HG03280 (cell line): ENCODE results near the gene ZNF768.

Source experiments
- ATAC-seq: cut with Tn5 transposase; IDR thresholded peaks from one replicate; pipeline ENCODE4 v1.9.1; 2021; ENCODE audit warnings: mild to moderate bottlenecking, moderate library complexity; ENCODE audit not compliant: unreplicated experiment

The ZNF768 gene

GRCh38 chr16:30526137-30526822 is at the start of gene ZNF768:
TSS of gene ZNF768 (minus strand) at chr16:30526566. CDS start at chr16:30526413, 153 bp downstream.
- peak; percentile 19 for ATAC-seq

- ATAC-seq = no peak
Measured at GRCh38 chr16:30574678-30575077, 48.3 kb upstream of the ZNF768 start.

- peak; percentile 80 for ATAC-seq
Measured at GRCh38 chr16:30571445-30572322, 45.3 kb upstream of the ZNF768 start, which contains the start of gene ZNF688. TSS of gene ZNF688 (minus strand) at chr16:30571714. CDS start at chr16:30571629, 85 bp downstream.

GRCh38 chr16:30570636-30571444 is 44.5 kb upstream of the ZNF768 start:
- ATAC-seq = no peak

- no peak for ATAC-seq
Measured at GRCh38 chr16:30569746-30570635, 43.6 kb upstream of the ZNF768 start.

GRCh38 chr16:30569281-30569680 is 42.9 kb upstream of the ZNF768 start:
- no peak for ATAC-seq

GRCh38 chr16:30567991-30568638 is 41.7 kb upstream of the ZNF768 start:
- ATAC-seq = peak; percentile 39

- no peak for ATAC-seq
Measured at GRCh38 chr16:30567160-30567990, 41.0 kb upstream of the ZNF768 start.

- no peak for ATAC-seq
Measured at GRCh38 chr16:30566531-30566930, 40.2 kb upstream of the ZNF768 start.

- ATAC-seq = no peak
Measured at GRCh38 chr16:30565984-30566383, 39.6 kb upstream of the ZNF768 start.

GRCh38 chr16:30565526-30565925 is 39.2 kb upstream of the ZNF768 start:
- no peak for ATAC-seq

GRCh38 chr16:30562021-30562420 is 35.7 kb upstream of the ZNF768 start:
- ATAC-seq = no peak

- no peak for ATAC-seq
Measured at GRCh38 chr16:30561089-30561816, 34.9 kb upstream of the ZNF768 start.

GRCh38 chr16:30559690-30560089 is 33.3 kb upstream of the ZNF768 start:
- ATAC-seq = no peak

- no peak for ATAC-seq
Measured at GRCh38 chr16:30558789-30559377, 32.5 kb upstream of the ZNF768 start.

GRCh38 chr16:30557957-30558788 is 31.8 kb upstream of the ZNF768 start, which contains the start of gene ZNF764:
TSS of gene ZNF764 (minus strand) at chr16:30558374. CDS start at chr16:30558182, 192 bp downstream.
- peak; percentile 89 for ATAC-seq

GRCh38 chr16:30557707-30557956 is 31.3 kb upstream of the ZNF768 start:
- no peak for ATAC-seq
